IPS-15b (cell line): ENCODE data around the gene RPL37A.

Source experiments
- H3K27me3 ChIP-seq: one replicate; pipeline ENCODE4 v1.6.1; 2013; ENCODE audit warnings: low read length; ENCODE audit not compliant: control insufficient read depth, insufficient read depth
- H3K36me3 ChIP-seq: one replicate; pipeline ENCODE4 v1.6.1; 2013; ENCODE audit warnings: low read length; ENCODE audit not compliant: control insufficient read depth, insufficient read depth
- H3K4me1 ChIP-seq: one replicate; pipeline ENCODE4 v1.6.1; 2013; ENCODE audit warnings: mild to moderate bottlenecking, low read length; ENCODE audit not compliant: control insufficient read depth, insufficient read depth
- H3K4me3 ChIP-seq: one replicate; pipeline ENCODE4 v1.5.1; 2013; ENCODE audit warnings: low read depth, low read length
- H3K9ac ChIP-seq: one replicate; pipeline ENCODE4 v1.6.1; 2013; ENCODE audit warnings: low read depth, mild to moderate bottlenecking, low read length
- H3K9me3 ChIP-seq: one replicate; pipeline ENCODE4 v1.6.1; 2013; ENCODE audit warnings: mild to moderate bottlenecking, low read length; ENCODE audit not compliant: control insufficient read depth, insufficient read depth

Gene RPL37A

DNA sequence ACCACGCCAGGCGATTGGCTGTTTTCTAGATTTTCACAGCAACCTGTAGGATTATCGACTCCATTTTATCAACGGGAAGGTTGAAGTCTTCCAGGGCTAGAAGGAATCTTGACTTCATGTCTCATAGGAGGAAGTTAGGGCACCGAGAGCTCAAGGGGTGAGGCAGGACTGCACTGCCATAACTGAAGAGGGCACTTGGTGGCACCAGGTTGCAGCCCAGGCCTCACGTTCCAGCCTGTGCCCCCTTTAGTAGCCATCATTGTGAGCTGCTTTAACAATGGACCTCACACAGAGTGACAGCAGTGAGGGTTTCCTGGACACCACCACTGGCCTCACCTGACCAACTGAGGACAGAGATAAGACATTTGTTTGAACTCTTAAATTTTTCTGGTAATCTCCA lies 22.9 kb upstream of the RPL37A start:
- Histone ChIP-seq H3K9ac (no peak overlapping the region), H3K4me1 (no peaks in the 10 kb centered on the region), H3K4me3 (no peak overlapping the region), H3K27me3 (no peaks in the 10 kb centered on the region), H3K36me3 (no peaks in the 10 kb centered on the region), H3K9me3 (no peaks in the 10 kb centered on the region)

DNA sequence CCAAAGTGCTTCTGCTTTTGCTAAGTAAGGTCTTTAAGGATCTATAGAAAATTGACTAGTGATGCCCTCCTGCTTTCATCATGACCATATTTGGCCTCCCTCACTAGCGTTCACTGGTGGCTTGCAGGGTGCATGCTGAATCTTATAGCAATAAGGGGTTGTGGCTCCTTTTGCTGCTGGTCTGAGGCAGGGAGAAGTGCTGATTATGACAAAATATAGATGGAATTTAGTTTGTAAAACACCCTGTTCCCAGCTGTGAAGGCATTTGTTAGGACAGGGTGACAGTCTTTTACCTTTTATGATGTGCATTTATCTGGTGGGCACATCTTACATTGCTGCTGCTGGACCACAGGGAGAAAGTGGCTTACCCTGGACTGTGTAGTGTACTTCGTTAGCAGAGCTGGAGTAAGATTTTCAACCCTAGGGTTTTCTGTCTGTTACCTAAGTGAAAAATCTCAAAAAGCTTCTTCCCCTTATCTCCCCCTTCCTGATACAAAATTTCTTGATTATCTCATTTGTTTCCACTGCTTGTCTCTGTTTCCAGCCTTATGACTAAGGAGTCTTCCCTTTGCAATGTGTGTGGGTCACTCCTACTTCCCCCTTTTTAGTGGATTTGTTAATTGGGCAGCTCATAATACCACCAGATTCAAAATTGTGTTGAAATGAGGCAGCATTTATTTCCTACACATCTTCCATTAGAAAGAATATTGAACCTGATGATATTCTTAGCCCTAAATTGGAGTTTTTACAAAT lies 21.2 kb upstream of the RPL37A start:
- no peaks in the 10 kb centered on the region for H3K4me1 ChIP-seq
- H3K4me3 ChIP-seq = no peak overlapping the region
- H3K36me3 ChIP-seq = no peaks in the 10 kb centered on the region
- H3K9ac ChIP-seq = no peak overlapping the region
- H3K27me3 ChIP-seq = no peaks in the 10 kb centered on the region
- H3K9me3 ChIP-seq = no peaks in the 10 kb centered on the region

DNA sequence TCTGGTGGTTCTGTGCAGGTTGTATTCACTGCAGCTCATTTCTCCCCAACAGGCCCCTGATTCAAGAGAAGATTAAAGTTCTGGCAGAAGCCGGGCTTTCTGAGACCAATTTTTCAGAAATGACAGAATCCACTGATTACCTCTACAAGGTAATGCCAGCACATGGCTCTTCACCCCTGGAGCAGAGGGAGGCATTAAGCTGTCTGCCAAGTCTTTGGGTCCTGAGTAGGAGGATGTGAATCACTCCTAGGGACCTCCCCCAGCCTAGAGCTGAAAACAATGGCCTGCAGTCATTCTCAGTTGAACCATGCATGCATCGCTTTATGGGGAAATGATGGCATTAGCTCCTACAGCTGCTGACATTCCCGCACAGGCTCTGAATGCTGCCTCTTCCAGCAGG lies 20.5 kb upstream of the RPL37A start:
- Histone ChIP-seq H3K9me3 (no peaks in the 10 kb centered on the region), H3K27me3 (no peaks in the 10 kb centered on the region), H3K4me1 (no peaks in the 10 kb centered on the region), H3K4me3 (no peak overlapping the region), H3K36me3 (no peaks in the 10 kb centered on the region), H3K9ac (no peak overlapping the region)

DNA sequence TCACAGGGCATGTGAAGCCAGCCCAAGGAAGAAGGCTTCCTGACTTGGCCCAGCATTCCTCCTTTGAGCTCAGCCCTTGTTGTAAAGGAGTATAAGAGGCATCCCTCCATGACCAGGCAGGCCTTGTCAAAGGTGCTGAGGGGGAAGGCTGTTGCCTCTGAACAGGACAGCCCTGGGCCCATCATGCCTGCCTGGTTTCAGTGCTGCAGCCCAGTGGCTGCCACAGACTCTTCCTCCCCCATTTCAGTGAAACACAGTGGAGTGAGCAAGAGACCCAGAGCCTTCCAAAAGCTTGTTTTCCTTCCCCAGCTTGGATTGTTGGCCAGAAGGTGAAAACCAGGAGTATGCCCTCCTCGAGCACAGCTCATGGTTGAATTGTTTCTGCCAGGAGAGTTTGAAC lies 19.9 kb upstream of the RPL37A start:
- H3K4me3 ChIP-seq = no peak overlapping the region
- H3K9me3 ChIP-seq = no peaks in the 10 kb centered on the region
- no peaks in the 10 kb centered on the region for H3K4me1 ChIP-seq
- H3K9ac ChIP-seq = no peak overlapping the region
- no peaks in the 10 kb centered on the region for H3K36me3 ChIP-seq
- H3K27me3 ChIP-seq = no peaks in the 10 kb centered on the region

DNA sequence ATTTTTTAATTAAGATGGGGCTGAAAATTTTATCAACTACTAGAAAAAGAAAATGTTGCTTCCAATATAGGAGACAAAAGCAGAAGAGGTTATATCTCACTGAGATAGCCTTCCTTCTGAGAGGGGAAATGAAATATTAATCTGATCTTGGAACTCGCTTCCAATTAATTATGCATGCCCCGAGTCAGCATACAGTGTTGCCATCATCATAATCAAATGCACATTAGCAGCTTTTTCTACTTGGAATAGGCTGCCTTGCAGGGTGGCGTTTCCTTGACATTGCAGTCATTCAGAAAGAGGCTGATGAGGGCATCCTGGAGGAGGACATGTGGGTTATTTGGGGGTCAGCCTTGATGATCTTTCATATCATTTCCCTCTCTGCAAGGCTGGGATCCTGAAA lies 18.4 kb upstream of the RPL37A start:
- Histone ChIP-seq H3K4me3 (no peak overlapping the region), H3K27me3 (no peaks in the 10 kb centered on the region), H3K4me1 (no peaks in the 10 kb centered on the region), H3K9ac (no peak overlapping the region), H3K9me3 (no peaks in the 10 kb centered on the region), H3K36me3 (no peaks in the 10 kb centered on the region)

DNA sequence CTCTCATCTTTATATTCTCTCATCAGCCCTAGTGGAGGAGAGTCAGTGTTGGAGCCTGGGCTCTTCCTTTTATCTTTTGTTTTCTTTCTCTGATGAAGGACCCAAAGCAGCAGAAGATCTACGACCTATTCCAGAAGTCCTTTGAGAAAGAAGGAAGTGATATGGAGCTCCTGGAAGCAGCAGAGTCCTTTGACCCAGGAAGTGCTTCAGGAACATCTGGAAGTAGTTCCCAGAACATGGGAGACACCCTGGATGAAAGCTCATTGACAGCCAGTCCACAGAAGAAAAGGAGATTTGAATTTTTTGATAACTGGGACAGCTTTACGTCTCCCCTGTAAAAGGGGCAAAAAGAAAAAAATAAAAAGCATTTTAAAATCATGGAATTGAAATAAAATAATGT lies 16.0 kb upstream of the RPL37A start:
- no peaks in the 10 kb centered on the region for H3K9me3 ChIP-seq
- H3K4me1 ChIP-seq = no peaks in the 10 kb centered on the region
- H3K36me3 ChIP-seq = no peaks in the 10 kb centered on the region
- H3K9ac ChIP-seq = no peak overlapping the region
- H3K27me3 ChIP-seq = no peaks in the 10 kb centered on the region
- H3K4me3 ChIP-seq = no peak overlapping the region

DNA sequence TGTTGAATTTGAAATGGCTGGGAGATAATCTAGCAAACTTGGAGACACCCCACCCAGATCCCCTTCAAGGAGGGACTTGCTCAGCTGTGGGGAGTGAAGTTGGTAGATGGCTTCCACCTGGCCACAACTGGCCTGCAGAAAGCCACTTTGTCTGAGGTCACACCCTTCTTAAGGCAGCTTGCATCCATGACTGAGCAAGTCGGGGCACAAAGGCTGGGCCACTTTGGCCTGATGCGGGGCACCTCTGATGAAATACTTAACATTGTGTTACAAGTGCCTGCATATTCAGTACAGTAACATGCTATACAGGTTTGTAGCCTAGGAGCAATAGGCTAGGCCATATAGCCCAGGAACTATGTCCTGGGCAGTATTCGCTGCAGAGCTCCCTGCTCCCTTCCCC lies 13.4 kb upstream of the RPL37A start:
- Histone ChIP-seq H3K36me3 (no peaks in the 10 kb centered on the region), H3K27me3 (no peaks in the 10 kb centered on the region), H3K9me3 (no peaks in the 10 kb centered on the region), H3K9ac (no peak overlapping the region), H3K4me3 (no peak overlapping the region), H3K4me1 (no peaks in the 10 kb centered on the region)

DNA sequence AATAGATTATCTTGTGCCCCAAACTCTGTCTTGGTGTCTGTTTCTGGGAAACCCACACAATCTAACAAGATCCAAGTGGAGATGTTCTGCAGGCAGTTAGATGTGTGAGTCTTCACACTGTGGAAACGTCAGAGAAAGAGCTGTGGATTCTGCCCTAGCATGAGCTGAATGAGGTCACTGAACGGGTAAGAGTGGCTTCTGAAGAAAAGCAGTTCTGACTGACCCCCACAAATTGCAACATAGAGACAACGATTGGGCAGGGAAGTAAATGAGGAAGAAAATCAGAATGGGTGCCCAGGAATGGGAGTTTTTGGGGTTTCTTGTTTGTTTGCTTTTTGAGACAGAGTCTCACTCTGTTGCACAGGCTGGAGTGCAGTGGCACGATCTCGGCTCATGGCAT lies 12.9 kb upstream of the RPL37A start:
- H3K9ac ChIP-seq = no peak overlapping the region
- H3K36me3 ChIP-seq = no peaks in the 10 kb centered on the region
- no peak overlapping the region for H3K4me3 ChIP-seq
- H3K9me3 ChIP-seq = no peaks in the 10 kb centered on the region
- no peaks in the 10 kb centered on the region for H3K4me1 ChIP-seq
- no peaks in the 10 kb centered on the region for H3K27me3 ChIP-seq

DNA sequence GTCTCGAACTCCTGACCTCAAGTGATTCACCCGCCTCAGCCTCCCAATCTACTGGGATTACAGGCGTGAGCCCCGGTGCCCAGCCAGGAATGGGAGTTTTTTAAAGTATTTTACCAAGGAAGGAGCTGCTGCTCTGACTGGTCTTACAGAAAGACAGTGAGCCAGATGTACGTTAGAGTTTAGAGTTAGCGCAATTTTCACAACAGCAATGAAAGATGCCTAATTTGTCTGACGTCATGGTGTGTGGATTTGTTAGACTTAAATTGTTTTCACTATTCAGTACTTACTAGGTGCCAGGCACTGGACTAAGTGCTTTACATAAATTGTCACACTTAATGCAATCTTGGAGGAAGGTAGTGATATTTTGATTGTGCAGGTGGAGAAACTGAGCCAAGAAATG lies 12.4 kb upstream of the RPL37A start:
- Histone ChIP-seq H3K4me3 (no peak overlapping the region), H3K4me1 (no peaks in the 10 kb centered on the region), H3K36me3 (no peaks in the 10 kb centered on the region), H3K27me3 (no peaks in the 10 kb centered on the region), H3K9ac (no peak overlapping the region), H3K9me3 (no peaks in the 10 kb centered on the region)

DNA sequence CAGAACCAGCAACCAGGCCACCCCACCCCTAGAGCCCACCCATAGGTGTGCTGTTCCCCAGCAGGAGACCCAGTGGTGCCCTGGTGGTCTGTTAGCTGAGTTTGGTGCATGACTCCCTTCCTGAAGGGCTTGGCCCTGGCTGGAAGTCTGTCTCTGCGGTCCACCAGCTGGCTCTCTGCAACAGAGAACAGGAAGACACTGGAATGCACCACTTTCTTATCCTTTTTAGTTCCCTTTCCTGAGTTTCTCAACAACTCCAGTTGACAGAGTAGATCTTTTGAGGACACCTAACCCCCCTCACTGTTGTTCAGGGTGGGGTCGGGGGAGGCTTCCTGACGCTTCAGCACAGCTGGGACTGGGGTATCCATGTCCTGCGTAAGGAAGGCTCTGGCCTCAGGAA lies 11.9 kb upstream of the RPL37A start:
- Histone ChIP-seq H3K9ac (no peak overlapping the region), H3K9me3 (no peaks in the 10 kb centered on the region), H3K4me3 (no peak overlapping the region), H3K36me3 (no peaks in the 10 kb centered on the region), H3K4me1 (no peaks in the 10 kb centered on the region), H3K27me3 (no peaks in the 10 kb centered on the region)

DNA sequence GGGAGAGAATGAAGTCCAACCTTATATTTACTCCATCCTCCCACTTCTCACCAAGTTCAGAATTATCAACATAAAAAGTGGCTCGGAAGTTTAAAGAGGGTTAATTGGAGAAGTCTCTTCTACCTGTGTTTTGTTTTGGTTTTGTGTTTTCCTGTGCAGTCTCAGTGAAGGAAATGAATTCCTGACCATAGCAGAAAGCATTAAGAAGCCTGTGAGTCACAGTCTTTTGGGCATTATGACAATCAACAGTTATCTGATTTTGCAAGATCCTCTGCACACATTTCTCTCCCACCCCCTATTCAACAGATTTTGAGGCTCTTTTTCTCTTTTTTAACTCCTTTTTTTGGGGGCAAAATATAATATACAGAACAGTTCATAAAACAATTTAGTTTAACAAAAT lies 8.6 kb upstream of the RPL37A start:
- no peak overlapping the region for H3K4me3 ChIP-seq

DNA sequence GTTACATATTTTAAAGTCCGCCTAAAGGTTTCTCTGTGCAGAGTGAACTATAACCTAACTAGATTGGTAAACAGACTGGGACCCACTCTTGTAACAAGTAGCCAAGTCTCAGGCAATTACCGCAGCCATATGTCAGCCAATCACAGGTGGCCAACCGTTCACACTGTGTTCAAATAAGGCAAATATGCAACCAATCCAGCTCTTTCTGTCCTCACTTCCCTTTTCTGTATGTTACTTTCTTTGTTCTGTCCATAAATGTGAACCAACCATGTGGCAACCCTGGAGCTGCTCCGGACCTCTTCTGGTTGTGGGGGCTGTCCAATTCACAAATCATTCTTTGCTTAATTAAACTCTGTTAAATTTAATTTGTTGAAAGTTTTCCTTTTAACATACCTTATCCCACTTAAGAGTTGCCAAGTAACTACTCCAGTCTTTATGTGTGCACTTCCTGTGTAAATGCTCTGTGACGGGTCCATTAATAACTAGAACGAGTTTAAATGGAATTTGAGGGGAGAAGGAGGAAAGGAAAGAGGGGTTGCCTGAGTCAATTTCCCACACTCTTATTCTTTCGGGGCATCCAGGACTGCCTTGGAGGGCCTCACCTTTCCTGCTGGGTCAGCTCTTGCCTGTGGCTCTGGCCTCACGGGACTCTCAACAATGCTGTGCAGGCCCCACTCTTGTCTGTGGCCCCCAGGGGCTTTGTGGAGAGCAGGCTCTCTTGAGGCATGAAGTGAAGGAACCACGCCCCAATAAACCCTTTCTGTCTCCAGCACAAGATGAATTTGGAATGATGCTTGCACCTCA lies 6.6 kb upstream of the RPL37A start:
- Histone ChIP-seq H3K27me3 (no peaks in the 10 kb centered on the region), H3K4me1 (no peaks in the 10 kb centered on the region), H3K4me3 (no peak overlapping the region), H3K9ac (no peak overlapping the region), H3K9me3 (no peaks in the 10 kb centered on the region), H3K36me3 (no peaks in the 10 kb centered on the region)

More for the DNA sequence above, 8.6 kb upstream of the RPL37A start:
- Histone ChIP-seq H3K36me3 (no peaks in the 10 kb centered on the region), H3K4me1 (no peaks in the 10 kb centered on the region), H3K27me3 (no peaks in the 10 kb centered on the region), H3K9me3 (no peaks in the 10 kb centered on the region), H3K9ac (no peak overlapping the region)
